ENCODE results near the gene ETNK2. TPM values are rescaled to one million over a fixed set of nuclear protein-coding genes. Genes with fewer than 3 reads are reported as not detected.

ETNK2 gene
- total and polyA plus RNA-seq, 2 of the 13 experiments (the other 11 are each of a cell fraction or from before 2014, with no cell fraction given): 15.5 to 42.8 TPM

DNA sequence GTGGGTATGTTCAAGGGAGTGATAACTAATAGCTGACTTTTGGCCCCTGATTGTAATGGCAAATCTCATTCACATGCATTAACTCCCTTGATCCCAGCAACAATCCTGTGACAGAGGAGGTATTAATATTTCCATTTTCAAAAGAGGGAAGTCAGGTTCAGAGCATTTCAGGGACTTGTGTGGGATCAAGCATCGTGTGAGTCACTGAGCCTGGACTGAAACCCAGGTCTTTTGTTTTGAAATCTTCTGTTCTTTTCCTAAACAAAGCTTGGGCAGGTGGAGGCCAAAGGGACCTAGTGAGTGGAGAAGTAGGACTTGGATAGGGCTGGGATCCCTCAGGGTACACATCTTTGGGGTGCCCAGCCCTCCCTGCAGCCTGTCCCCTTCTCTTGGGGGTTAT, 37.9 kb downstream of the ETNK2 start (continued):
- TF ChIP-seq, protein P1, sequence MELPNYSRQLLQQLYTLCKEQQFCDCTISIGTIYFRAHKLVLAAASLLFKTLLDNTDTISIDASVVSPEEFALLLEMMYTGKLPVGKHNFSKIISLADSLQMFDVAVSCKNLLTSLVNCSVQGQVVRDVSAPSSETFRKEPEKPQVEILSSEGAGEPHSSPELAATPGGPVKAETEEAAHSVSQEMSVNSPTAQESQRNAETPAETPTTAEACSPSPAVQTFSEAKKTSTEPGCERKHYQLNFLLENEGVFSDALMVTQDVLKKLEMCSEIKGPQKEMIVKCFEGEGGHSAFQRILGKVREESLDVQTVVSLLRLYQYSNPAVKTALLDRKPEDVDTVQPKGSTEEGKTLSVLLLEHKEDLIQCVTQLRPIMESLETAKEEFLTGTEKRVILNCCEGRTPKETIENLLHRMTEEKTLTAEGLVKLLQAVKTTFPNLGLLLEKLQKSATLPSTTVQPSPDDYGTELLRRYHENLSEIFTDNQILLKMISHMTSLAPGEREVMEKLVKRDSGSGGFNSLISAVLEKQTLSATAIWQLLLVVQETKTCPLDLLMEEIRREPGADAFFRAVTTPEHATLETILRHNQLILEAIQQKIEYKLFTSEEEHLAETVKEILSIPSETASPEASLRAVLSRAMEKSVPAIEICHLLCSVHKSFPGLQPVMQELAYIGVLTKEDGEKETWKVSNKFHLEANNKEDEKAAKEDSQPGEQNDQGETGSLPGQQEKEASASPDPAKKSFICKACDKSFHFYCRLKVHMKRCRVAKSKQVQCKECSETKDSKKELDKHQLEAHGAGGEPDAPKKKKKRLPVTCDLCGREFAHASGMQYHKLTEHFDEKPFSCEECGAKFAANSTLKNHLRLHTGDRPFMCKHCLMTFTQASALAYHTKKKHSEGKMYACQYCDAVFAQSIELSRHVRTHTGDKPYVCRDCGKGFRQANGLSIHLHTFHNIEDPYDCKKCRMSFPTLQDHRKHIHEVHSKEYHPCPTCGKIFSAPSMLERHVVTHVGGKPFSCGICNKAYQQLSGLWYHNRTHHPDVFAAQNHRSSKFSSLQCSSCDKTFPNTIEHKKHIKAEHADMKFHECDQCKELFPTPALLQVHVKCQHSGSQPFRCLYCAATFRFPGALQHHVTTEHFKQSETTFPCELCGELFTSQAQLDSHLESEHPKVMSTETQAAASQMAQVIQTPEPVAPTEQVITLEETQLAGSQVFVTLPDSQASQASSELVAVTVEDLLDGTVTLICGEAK (IDR thresholded peaks at IDR 0.05): no peak
- TF ChIP-seq, protein P1 (CRISPR knock-in tag; IDR thresholded peaks at IDR 0.05): no peak
- no peak for TF ChIP-seq HOXD1 (CRISPR knock-in tag; IDR thresholded peaks at IDR 0.05)
- TF ChIP-seq CCDC6 (CRISPR knock-in tag; IDR thresholded peaks at IDR 0.05): no peak
- TF ChIP-seq, protein P2, sequence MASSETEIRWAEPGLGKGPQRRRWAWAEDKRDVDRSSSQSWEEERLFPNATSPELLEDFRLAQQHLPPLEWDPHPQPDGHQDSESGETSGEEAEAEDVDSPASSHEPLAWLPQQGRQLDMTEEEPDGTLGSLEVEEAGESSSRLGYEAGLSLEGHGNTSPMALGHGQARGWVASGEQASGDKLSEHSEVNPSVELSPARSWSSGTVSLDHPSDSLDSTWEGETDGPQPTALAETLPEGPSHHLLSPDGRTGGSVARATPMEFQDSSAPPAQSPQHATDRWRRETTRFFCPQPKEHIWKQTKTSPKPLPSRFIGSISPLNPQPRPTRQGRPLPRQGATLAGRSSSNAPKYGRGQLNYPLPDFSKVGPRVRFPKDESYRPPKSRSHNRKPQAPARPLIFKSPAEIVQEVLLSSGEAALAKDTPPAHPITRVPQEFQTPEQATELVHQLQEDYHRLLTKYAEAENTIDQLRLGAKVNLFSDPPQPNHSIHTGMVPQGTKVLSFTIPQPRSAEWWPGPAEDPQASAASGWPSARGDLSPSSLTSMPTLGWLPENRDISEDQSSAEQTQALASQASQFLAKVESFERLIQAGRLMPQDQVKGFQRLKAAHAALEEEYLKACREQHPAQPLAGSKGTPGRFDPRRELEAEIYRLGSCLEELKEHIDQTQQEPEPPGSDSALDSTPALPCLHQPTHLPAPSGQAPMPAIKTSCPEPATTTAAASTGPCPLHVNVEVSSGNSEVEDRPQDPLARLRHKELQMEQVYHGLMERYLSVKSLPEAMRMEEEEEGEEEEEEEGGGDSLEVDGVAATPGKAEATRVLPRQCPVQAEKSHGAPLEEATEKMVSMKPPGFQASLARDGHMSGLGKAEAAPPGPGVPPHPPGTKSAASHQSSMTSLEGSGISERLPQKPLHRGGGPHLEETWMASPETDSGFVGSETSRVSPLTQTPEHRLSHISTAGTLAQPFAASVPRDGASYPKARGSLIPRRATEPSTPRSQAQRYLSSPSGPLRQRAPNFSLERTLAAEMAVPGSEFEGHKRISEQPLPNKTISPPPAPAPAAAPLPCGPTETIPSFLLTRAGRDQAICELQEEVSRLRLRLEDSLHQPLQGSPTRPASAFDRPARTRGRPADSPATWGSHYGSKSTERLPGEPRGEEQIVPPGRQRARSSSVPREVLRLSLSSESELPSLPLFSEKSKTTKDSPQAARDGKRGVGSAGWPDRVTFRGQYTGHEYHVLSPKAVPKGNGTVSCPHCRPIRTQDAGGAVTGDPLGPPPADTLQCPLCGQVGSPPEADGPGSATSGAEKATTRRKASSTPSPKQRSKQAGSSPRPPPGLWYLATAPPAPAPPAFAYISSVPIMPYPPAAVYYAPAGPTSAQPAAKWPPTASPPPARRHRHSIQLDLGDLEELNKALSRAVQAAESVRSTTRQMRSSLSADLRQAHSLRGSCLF (CRISPR knock-in tag; IDR thresholded peaks at IDR 0.05; ENCODE audit: borderline replicate concordance): no peak
- TF ChIP-seq, protein P3, sequence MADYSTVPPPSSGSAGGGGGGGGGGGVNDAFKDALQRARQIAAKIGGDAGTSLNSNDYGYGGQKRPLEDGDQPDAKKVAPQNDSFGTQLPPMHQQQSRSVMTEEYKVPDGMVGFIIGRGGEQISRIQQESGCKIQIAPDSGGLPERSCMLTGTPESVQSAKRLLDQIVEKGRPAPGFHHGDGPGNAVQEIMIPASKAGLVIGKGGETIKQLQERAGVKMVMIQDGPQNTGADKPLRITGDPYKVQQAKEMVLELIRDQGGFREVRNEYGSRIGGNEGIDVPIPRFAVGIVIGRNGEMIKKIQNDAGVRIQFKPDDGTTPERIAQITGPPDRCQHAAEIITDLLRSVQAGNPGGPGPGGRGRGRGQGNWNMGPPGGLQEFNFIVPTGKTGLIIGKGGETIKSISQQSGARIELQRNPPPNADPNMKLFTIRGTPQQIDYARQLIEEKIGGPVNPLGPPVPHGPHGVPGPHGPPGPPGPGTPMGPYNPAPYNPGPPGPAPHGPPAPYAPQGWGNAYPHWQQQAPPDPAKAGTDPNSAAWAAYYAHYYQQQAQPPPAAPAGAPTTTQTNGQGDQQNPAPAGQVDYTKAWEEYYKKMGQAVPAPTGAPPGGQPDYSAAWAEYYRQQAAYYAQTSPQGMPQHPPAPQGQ (CRISPR knock-in tag; IDR thresholded peaks at IDR 0.05; ENCODE audit: borderline replicate concordance): no peak
